Adipocyte (in vitro differentiated cells): ENCODE data around the gene DSG3.
"Not testable (repeated sequence)": the region's sequence is repeated elsewhere in the genome, so short reads cannot be mapped to it uniquely, and the experiment has no call there.

Source experiments
- DNase-seq: peaks from one replicate; pipeline ENCODE4 v3.0.0-alpha.2; 2015; ENCODE audit warnings: low read depth
- H3K27me3 ChIP-seq: replicated peaks from 2 replicates; pipeline ENCODE4 v1.7.0; 2013; ENCODE audit warnings: mild to moderate bottlenecking, low read length, moderate library complexity; ENCODE audit not compliant: control insufficient read depth, insufficient read depth
- H3K36me3 ChIP-seq: 2 replicates; pipeline ENCODE4 v1.7.0; 2013; ENCODE audit warnings: low read length, mild to moderate bottlenecking, moderate library complexity; ENCODE audit not compliant: control insufficient read depth, insufficient read depth, severe bottlenecking
- H3K4me1 ChIP-seq: 2 replicates; pipeline ENCODE4 v1.7.0; 2013; ENCODE audit warnings: mild to moderate bottlenecking, low read length, moderate library complexity; ENCODE audit not compliant: control insufficient read depth, insufficient read depth
- H3K4me3 ChIP-seq: 2 replicates; pipeline ENCODE4 v1.7.0; 2013; ENCODE audit warnings: mild to moderate bottlenecking, low read length, moderate library complexity
- H3K9ac ChIP-seq: 2 replicates; pipeline ENCODE4 v1.7.0; 2013; ENCODE audit warnings: mild to moderate bottlenecking, low read length, moderate library complexity
- H3K9me3 ChIP-seq: 2 replicates; pipeline ENCODE4 v1.7.0; 2013; ENCODE audit warnings: mild to moderate bottlenecking, low read length, moderate library complexity; ENCODE audit not compliant: control insufficient read depth

The DSG3 gene

DNA sequence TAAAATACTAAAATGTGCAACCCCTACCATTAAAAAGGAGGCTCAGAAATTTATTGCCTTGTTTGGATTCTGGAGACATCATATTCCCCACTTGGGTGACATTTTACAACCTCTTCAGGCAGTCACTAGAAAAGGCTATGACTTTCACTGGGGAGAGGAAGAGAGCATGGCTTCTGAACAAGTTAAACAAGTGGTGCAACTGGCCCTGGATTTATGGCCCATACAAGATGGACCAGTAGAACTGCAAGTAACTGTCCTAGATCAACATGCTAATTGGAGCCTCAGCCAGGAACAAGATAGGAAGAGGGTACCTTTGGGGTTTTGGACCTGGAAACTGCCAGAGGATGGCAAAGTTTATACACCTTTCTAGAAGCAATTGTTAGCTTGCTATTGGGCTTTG, 46.4 kb downstream of the DSG3 start:
- H3K27me3 ChIP-seq, result peaks cover 9% of the 10 kb centered on the region
- H3K36me3 ChIP-seq, result no peaks in the 10 kb centered on the region
- H3K4me1 ChIP-seq, result no peaks in the 10 kb centered on the region
- H3K4me3 ChIP-seq, result no peak overlapping the region
- no peak overlapping the region for H3K9ac ChIP-seq
- no peak for DNase-seq
- no peaks in the 10 kb centered on the region for H3K9me3 ChIP-seq

DNA sequence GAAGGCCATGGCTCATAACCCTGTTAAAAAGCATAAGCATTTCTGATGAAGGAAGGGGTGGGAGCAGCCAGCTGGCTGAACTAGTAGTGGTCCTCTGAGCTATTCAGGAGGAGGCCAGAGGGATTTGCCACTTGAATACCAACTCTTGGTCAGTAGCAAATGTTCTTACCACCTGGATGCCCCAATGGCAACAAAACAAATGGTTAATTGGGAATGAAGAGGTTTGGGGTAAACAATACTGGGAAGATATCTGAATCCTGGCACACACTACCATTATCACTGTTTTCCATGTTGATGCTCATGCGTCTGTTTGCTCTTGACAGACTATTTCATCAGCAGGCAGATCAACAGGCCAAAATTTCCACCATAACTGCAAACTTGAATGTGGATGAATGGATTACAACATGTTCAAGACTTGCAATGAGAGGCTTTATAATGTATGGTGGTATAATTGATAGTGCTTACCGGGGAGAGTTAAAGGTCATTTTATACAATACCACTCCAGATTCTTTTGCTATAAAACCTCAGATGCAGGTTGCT, 47.2 kb downstream of the DSG3 start:
- not testable (repeated sequence) for H3K4me1 ChIP-seq, H3K9ac ChIP-seq, H3K4me3 ChIP-seq, DNase-seq, H3K36me3 ChIP-seq, H3K9me3 ChIP-seq
- peaks cover 16% of the 10 kb centered on the region for H3K27me3 ChIP-seq

DNA sequence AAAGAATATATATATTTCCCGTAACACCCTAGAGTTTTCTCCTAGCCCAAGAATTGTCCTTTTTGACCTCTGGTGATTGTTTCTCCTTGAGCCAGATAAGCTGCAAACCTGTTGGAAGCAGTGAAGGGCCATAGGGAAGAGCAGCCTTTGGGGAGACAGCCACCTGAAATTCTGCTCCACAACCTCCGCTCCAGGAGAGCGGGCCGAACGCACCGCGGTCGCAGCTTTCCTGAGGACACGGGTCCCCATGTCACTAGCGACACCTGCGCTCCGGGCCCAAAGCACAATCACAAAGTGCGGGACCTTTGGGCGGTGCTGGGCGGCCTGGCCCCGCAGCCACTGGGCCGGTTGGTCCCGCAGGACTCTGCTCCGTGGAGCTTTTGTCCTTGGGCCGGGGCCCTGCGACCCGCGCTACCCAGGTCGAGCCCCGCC, 49.9 kb downstream of the DSG3 start:
- Histone ChIP-seq H3K4me3 (peak overlapping the region; percentile 82), H3K9me3 (no peaks in the 10 kb centered on the region), H3K9ac (no peak overlapping the region), H3K4me1 (no peaks in the 10 kb centered on the region), H3K27me3 (peaks cover 16% of the 10 kb centered on the region), H3K36me3 (no peaks in the 10 kb centered on the region)
- no peak for DNase-seq

DNA sequence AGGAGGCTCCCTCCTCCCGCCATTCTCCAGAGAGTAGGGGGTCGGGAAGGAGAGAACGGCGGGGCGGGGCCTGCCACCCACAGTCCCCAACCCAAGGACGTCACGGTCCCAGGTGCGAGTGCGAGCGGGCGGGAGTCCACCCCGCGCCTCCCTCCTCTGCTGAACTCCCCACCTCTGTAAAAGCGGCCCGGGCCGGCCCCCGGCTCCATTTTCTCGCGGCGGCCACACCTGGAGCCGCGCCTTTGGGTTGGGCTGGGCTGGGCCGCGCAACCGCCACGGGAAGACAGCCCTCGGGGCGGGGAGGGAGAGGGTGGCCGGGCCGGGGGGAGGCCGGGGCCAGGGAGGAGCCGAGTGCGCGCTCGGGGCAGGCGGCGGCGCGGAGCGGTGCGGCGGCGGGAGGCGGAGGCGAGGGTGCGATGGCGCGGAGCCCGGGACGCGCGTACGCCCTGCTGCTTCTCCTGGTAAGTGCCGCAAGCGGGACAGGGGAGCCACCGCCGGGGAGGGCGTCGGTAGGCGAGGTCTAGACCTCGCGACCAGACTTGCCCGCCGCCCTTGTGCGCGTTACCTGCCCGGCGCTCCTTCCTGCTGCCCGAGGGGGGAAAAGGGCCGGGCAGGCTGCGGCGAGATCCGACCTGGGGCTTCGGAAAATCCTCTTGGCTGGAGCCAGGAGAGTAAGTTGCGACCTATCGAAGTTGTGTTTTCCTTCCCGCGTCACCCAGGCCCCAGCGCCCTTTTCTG, 50.5 kb downstream of the DSG3 start, which contains the start of gene DSG2:
TSS of gene DSG2 (plus strand) at position 342 of the 738 bp plus-strand sequence. CDS start at position 417, 75 bp downstream.
- Histone ChIP-seq H3K4me1 (no peaks in the 10 kb centered on the region), H3K9ac (peak within 1 kb of the TSS; percentile 39), H3K27me3 (peaks cover 16% of the 10 kb centered on the region), H3K9me3 (no peaks in the 10 kb centered on the region), H3K4me3 (peak within 1 kb of the TSS; percentile 82), H3K36me3 (no peaks in the 10 kb centered on the region)
- DNase-seq, result no peak

DNA sequence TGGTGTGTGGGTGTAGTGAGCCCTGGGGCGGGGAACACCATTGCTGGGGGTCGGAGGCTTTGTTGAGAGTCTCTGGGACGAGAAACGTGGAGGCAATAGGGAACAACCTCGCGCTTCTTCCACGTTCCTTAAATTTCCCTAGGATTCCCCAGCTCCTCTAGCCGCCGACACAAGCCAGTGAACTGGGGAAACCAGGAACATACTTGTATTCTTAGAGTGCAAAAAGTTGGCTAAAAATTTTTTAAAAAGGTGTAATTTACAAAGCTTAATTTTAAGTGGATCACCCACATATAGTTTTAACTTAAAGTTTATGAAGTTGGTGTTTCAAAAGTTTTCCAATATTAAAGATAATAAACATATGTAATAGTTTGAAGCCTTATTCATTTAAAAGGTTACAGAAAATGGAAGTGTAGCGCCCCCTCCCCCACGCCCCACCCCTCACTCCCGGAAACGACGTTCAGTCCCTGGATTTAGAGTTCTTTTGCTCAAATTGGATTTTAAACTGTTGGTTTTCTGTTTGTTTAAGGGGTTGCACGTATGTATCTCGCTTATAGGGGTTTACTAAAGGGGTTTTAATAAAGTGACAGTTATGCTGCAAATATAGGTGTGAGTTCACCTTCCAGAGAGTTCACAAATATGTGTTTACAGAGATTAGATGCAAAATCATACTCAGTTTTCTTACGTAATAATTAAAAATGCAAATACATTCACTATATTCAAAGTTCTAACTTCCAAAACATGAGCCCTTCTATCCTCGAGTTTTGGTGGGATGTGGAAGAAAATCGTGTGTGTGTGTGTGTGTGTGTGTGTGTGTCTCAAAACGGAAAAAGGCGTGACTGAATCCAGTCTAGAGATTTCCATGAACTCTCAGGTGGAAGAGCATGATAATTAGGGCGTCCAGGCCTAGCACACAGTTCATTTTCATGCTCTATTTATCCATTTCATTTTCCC, 51.3 kb downstream of the DSG3 start:
- Histone ChIP-seq H3K9ac (peak overlapping the region; percentile 39), H3K27me3 (peaks cover 23% of the 10 kb centered on the region), H3K4me3 (peak overlapping the region; percentile 82), H3K36me3 (no peaks in the 10 kb centered on the region), H3K4me1 (no peaks in the 10 kb centered on the region), H3K9me3 (no peaks in the 10 kb centered on the region)
- DNase-seq, result no peak

DNA sequence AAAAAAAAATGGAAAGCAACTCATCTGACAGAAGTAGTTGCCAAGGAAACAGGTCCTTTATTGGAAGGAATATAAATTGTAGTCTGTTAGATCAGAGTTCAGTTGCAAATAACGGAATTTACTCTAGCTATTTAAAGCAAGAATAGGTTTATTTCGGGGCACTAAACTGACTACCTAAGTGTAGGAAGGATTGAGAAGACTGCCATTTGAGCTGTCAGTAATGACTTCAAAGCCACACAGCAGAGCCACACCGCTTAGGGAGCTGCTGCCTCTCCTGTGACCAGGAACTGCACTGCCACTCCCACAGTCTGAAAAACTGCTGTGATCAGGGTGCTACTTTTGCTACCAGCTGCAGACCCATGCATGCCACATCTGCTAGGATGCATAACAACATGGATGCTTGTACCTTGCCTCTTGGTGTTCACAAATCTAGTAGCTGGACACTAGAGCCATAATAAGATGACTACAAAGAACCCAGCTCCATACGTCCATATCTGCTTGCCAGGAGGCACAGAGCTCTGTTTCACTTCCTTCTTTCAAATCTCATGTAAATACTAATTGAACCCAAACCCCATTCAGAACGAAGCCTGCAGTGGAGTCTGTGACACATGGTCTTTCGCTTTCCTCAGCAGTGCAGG, 52.6 kb downstream of the DSG3 start:
- H3K9ac ChIP-seq, result no peak overlapping the region

DNA sequence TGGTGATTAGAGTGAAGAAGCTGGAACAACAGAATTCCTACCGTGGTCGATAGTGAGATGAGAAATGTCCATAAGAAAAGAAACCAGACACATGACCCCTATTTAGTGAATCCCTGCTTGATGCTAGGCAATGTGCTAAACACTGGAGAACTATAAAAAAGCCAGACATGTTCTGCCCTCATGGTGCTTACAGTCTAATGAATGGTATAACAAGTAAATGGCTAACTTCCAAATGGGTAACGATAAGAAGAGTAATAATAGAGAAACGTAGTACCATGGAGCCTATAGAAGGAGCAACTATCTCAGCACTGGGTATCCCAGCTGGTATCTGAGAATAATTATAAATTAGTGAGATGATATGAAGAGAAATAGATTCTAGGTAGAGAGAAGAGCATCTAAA, 55.5 kb downstream of the DSG3 start:
- no peak overlapping the region for H3K4me3 ChIP-seq
- H3K9me3 ChIP-seq, result no peaks in the 10 kb centered on the region
- H3K9ac ChIP-seq, result no peak overlapping the region
- no peaks in the 10 kb centered on the region for H3K4me1 ChIP-seq
- no peak for DNase-seq
- H3K36me3 ChIP-seq, result no peaks in the 10 kb centered on the region
- H3K27me3 ChIP-seq, result peaks cover 30% of the 10 kb centered on the region

More for the DNA sequence above, 52.6 kb downstream of the DSG3 start:
- H3K27me3 ChIP-seq, result peaks cover 36% of the 10 kb centered on the region
- no peak for DNase-seq
- no peaks in the 10 kb centered on the region for H3K4me1 ChIP-seq
- H3K9me3 ChIP-seq, result no peaks in the 10 kb centered on the region
- H3K4me3 ChIP-seq, result no peak overlapping the region
- no peaks in the 10 kb centered on the region for H3K36me3 ChIP-seq

DNA sequence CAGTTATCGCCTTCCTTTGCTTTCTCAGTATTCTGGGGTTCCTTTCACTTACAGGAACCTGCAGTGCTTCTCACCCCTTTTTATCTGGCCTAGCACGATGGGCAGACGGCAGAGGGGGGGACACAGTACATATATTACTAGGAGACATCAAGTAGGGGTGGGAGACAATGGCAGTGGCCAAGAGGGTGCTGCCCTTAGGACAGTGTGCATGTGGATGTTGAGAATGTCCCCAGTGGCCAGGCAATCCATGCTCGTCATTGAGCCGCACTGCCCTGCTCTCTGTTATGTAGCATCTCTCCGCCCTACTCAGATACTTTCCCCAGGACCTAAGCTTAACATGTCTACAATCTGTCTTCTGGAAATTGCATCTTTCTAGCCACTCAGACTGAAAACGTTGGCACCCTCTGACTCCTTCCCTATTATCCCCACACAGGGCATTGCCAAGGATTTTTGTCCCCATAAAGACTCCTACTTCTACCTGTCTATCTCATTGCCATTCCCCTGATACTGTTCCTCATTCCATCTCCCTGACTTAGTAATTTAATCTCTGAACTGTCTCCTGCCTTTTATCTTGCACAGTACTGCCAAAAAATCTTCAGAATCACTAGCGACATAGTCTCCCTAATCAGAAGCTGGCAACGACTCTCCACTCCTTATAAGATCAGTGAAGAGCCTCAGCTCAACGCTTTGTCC, 57.1 kb downstream of the DSG3 start:
- Histone ChIP-seq H3K9ac (no peak overlapping the region), H3K9me3 (no peaks in the 10 kb centered on the region), H3K36me3 (no peaks in the 10 kb centered on the region), H3K4me1 (no peaks in the 10 kb centered on the region), H3K27me3 (peaks cover 23% of the 10 kb centered on the region), H3K4me3 (no peak overlapping the region)
- no peak for DNase-seq

DNA sequence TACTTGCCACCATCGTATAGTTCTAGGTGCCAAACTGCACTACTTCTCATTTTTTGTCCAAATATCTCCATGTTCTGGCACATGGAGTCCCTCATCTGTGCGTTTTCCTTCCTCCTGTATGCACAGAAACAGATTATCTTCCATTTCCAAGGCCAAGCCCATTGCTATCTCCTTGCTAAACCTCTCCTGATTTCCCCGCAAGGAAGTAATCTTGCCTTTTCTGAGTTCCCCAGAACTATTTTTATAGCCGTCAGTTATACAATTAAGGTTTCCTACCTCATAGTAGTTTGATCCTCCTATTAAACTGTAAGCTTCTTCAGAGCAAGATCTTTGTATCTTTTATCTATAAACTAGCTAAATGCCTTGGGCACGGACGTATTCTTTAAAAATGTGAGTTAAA, 57.6 kb downstream of the DSG3 start:
- Histone ChIP-seq H3K4me3 (no peak overlapping the region), H3K9me3 (no peaks in the 10 kb centered on the region), H3K4me1 (no peaks in the 10 kb centered on the region), H3K36me3 (no peaks in the 10 kb centered on the region), H3K9ac (no peak overlapping the region), H3K27me3 (peaks cover 23% of the 10 kb centered on the region)
- DNase-seq, result no peak

DNA sequence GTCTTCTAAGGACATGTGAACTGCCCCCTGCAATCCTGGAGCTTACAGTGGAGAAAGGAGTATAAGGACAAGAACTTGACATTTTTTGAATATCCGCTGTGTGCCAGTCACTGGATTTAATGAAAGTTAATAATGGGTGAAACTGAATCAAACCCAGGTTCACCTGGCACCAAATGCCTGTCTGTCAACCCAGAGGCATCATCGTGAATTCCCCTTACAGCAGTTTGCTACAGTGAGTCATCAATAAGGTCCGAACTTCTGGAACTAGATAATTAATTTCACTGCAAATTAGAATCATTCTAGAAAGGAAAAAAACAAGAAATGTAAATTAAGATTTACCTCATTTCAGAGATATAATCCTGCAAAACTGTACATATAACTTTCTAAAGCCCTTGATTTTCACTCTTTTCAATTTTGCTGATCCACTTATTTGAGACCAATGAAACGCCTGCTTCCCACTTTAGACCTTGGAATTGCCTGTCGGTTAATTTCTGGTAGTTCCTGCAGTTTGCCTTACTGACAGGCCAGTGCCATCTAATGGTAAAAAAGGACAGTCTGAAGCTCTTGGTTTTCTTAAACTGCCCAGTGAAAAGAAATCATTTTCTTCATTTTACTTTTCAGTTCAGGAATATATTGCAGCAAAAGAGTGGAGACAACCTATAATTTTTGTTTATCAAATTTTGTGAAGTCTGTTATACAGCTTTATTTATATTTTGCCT, 58.6 kb downstream of the DSG3 start:
- H3K9ac ChIP-seq, result no peak overlapping the region
- no peaks in the 10 kb centered on the region for H3K4me1 ChIP-seq
- no peaks in the 10 kb centered on the region for H3K9me3 ChIP-seq
- H3K4me3 ChIP-seq, result no peak overlapping the region
- no peak for DNase-seq
- no peaks in the 10 kb centered on the region for H3K36me3 ChIP-seq
- H3K27me3 ChIP-seq, result peaks cover 25% of the 10 kb centered on the region
